ENCODE results near the gene TAB2.

DNA sequence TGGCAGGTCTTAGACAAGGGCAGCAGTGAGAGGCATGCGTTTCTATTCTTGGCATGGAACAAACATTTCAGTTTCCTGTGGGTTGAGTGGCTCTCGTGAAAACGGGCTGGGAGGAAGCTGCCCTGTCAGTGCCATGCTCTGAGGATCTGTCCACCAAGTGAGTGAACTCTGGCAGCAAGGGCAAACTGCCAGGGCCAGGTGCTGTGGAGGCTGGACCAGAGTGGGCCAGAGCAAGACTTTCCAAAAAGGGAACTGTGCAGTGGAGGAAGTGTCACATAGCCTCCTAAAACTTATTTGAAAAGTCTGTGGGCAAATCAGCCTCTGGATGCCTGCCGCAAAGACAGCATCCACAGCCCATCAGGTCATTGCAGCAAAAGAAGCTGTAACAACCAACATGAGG lies 44.2 kb upstream of the TAB2 start:
- TF ChIP-seq CTCF (IDR thresholded peaks at IDR 0.05): no peak
- no peak for TF ChIP-seq EP300 (IDR thresholded peaks at IDR 0.05; ENCODE audit: low read depth)
